H9 (cell line): ENCODE measurements around the gene UBN1. TPM values are rescaled to one million over a fixed set of nuclear protein-coding genes. Genes with fewer than 3 reads are reported as not detected.

Experiments
- DNase-seq: peaks from one replicate; pipeline ENCODE4 v3.0.0-alpha.2; 2017
- H2AFZ ChIP-seq: one replicate; pipeline ENCODE4 v1.6.1; 2013; ENCODE audit warnings: mild to moderate bottlenecking, low read length, control low read depth, moderate library complexity
- H2AK5ac ChIP-seq: 2 replicates; pipeline ENCODE4 v1.6.1; 2013; ENCODE audit warnings: low read length, control low read depth, mixed read lengths; ENCODE audit not compliant: insufficient read length
- H2BK120ac ChIP-seq: one replicate; pipeline ENCODE4 v1.6.1; 2013; ENCODE audit warnings: low read depth, mild to moderate bottlenecking, low read length, control low read depth, inconsistent platforms; ENCODE audit not compliant: poor library complexity, severe bottlenecking
- H2BK12ac ChIP-seq: 2 replicates; pipeline ENCODE4 v1.6.1; 2013; ENCODE audit warnings: low read length, control low read depth, mixed read lengths, low read depth; ENCODE audit not compliant: insufficient read length
- H2BK15ac ChIP-seq: 2 replicates; pipeline ENCODE4 v1.6.1; 2013; ENCODE audit warnings: low read depth, low read length, control low read depth
- H2BK20ac ChIP-seq: one replicate; pipeline ENCODE4 v1.6.1; 2013; ENCODE audit warnings: low read depth, mild to moderate bottlenecking, low read length, control low read depth, inconsistent platforms; ENCODE audit not compliant: poor library complexity, severe bottlenecking
- H2BK5ac ChIP-seq: 2 replicates; pipeline ENCODE4 v1.6.1; 2013; ENCODE audit warnings: low read length, control low read depth, mixed read lengths; ENCODE audit not compliant: insufficient read length
- H3K14ac ChIP-seq: 2 replicates; pipeline ENCODE4 v1.6.1; 2013; ENCODE audit warnings: low read length, control low read depth; ENCODE audit not compliant: insufficient read depth
- H3K18ac ChIP-seq: 2 replicates; pipeline ENCODE4 v1.6.1; 2013; ENCODE audit warnings: low read depth, mild to moderate bottlenecking, mixed read lengths, low read length, control low read depth; ENCODE audit not compliant: insufficient read length
- H3K23ac ChIP-seq: 2 replicates; pipeline ENCODE4 v1.6.1; 2013; ENCODE audit warnings: low read length, control low read depth, mixed read lengths, low read depth; ENCODE audit not compliant: insufficient read length
- H3K23me2 ChIP-seq: 2 replicates; pipeline ENCODE4 v1.6.1; 2013; ENCODE audit warnings: low read depth, mild to moderate bottlenecking, mixed read lengths, low read length, control low read depth; ENCODE audit not compliant: insufficient read length, poor library complexity, severe bottlenecking
- H3K27ac ChIP-seq: 2 replicates; pipeline ENCODE4 v1.5.1; 2013; ENCODE audit warnings: low read length, control low read depth, mixed read lengths, low read depth; ENCODE audit not compliant: insufficient read length
- H3K27me3 ChIP-seq: 2 replicates; pipeline ENCODE4 v1.6.1; 2013; ENCODE audit warnings: low read length, control low read depth, inconsistent platforms; ENCODE audit not compliant: insufficient read depth
- H3K4ac ChIP-seq: 2 replicates; pipeline ENCODE4 v1.6.1; 2013; ENCODE audit warnings: low read depth, mild to moderate bottlenecking, control low read depth, inconsistent platforms, low read length, moderate library complexity
- H3K4me1 ChIP-seq: 2 replicates; pipeline ENCODE4 v1.6.1; 2013; ENCODE audit warnings: low read length, control low read depth, inconsistent platforms; ENCODE audit not compliant: insufficient read depth
- H3K4me2 ChIP-seq: 2 replicates; pipeline ENCODE4 v1.6.1; 2013; ENCODE audit warnings: low read length, control low read depth, mixed read lengths; ENCODE audit not compliant: insufficient read length, insufficient read depth
- H3K56ac ChIP-seq: 2 replicates; pipeline ENCODE4 v1.6.1; 2013; ENCODE audit warnings: low read depth, mild to moderate bottlenecking, mixed read lengths, low read length, control low read depth; ENCODE audit not compliant: insufficient read length
- H3K79me1 ChIP-seq: 2 replicates; pipeline ENCODE4 v1.6.1; 2013; ENCODE audit warnings: low read depth, mild to moderate bottlenecking, moderate library complexity, low read length, control low read depth, inconsistent platforms; ENCODE audit not compliant: insufficient read depth, poor library complexity, severe bottlenecking
- H3K79me2 ChIP-seq: 2 replicates; pipeline ENCODE4 v1.6.1; 2013; ENCODE audit warnings: low read length, control low read depth, inconsistent platforms; ENCODE audit not compliant: insufficient read depth
- H3K9ac ChIP-seq: 2 replicates; pipeline ENCODE4 v1.6.1; 2013; ENCODE audit warnings: low read length, control low read depth, mixed read lengths; ENCODE audit not compliant: insufficient read length; ENCODE audit errors: extremely low read depth
- H3K9me3 ChIP-seq: one replicate; pipeline ENCODE4 v1.6.1; 2013; ENCODE audit warnings: low read depth, low read length, inconsistent platforms; ENCODE audit not compliant: control insufficient read depth
- H3T11ph ChIP-seq: one replicate; pipeline ENCODE4 v1.6.1; 2013; ENCODE audit warnings: mild to moderate bottlenecking, low read length, control low read depth, inconsistent platforms
- H4K20me1 ChIP-seq: one replicate; pipeline ENCODE4 v1.6.1; 2013; ENCODE audit not compliant: control insufficient read depth, insufficient read length, insufficient read depth
- H4K5ac ChIP-seq: 2 replicates; pipeline ENCODE4 v1.6.1; 2013; ENCODE audit warnings: low read depth, mild to moderate bottlenecking, mixed read lengths, low read length, control low read depth; ENCODE audit not compliant: insufficient read length
- H4K8ac ChIP-seq: replicated peaks from 2 replicates; pipeline ENCODE4 v1.6.1; 2013; ENCODE audit warnings: low read length, control low read depth, mixed read lengths, low read depth; ENCODE audit not compliant: insufficient read length
- H4K91ac ChIP-seq: 2 replicates; pipeline ENCODE4 v1.6.1; 2013; ENCODE audit warnings: low read depth, mild to moderate bottlenecking, moderate library complexity, mixed read lengths, low read length, control low read depth; ENCODE audit not compliant: insufficient read length
- H3K27ac Mint-ChIP-seq, 3 experiments: 2 replicates in 2 of 3; 3 replicates in 1 of 3; pipeline ENCODE4 v1.8.0; 2020 to 2021; ENCODE audit warnings: mixed read lengths in 3 of 3, mild to moderate bottlenecking in 1 of 3, moderate library complexity in 1 of 3
- H3K27me3 Mint-ChIP-seq: 2 replicates; pipeline ENCODE4 v1.8.0; 2021; ENCODE audit warnings: low read depth, mild to moderate bottlenecking, moderate library complexity, mixed read lengths
- H3K36me3 Mint-ChIP-seq, 3 experiments: 2 replicates in 2 of 3; 3 replicates in 1 of 3; pipeline ENCODE4 v1.8.0; 2020 to 2021; ENCODE audit warnings: low read depth in 3 of 3, mixed read lengths in 3 of 3; ENCODE audit not compliant: insufficient read depth in 1 of 3
- H3K4me1 Mint-ChIP-seq, 2 experiments: 2 replicates each; pipeline ENCODE4 v1.8.0; 2020; ENCODE audit warnings: mixed read lengths in 2 of 2
- H3K4me3 Mint-ChIP-seq, 2 experiments: 2 replicates in 1 of 2; 3 replicates in 1 of 2; pipeline ENCODE4 v1.8.0; 2020 to 2021; ENCODE audit warnings: mild to moderate bottlenecking in 2 of 2, mixed read lengths in 2 of 2, moderate library complexity in 1 of 2
- H3K9me3 Mint-ChIP-seq, 2 experiments: 2 replicates in 1 of 2; 3 replicates in 1 of 2; pipeline ENCODE4 v1.8.0; 2020; ENCODE audit warnings: mild to moderate bottlenecking in 2 of 2, mixed read lengths in 2 of 2, moderate library complexity in 1 of 2
- WGBS: extraction: QIAGEN DNeasy Blood & Tissue Kit; methylation state at CpG from one replicate; pipeline ENCODE4 v1.1.7; 2013; ENCODE audit warnings: missing lambda C conversion rate, low lambda C conversion rate, mixed read lengths; ENCODE audit not compliant: insufficient read length; ENCODE audit errors: extremely low coverage; 5-methylcytosine and 5-hydroxymethylcytosine counted together
- total RNA-seq: library from RNA; stranded (reverse); gene quantifications from 2 replicates; pipeline ENCODE4 v1.2.1, GENCODE V29; 2021
- TF ChIP-seq, protein P1 (sequence below): fragments of 200-600 bp; sonication (generic); conservative IDR thresholded peaks from 3 replicates; pipeline ENCODE4 v1.8.0; 2021; ENCODE audit warnings: antibody characterized with exemption, mild to moderate bottlenecking

Gene UBN1
- total RNA-seq, 1 experiment from 2014 or later: 55.2 TPM

DNA sequence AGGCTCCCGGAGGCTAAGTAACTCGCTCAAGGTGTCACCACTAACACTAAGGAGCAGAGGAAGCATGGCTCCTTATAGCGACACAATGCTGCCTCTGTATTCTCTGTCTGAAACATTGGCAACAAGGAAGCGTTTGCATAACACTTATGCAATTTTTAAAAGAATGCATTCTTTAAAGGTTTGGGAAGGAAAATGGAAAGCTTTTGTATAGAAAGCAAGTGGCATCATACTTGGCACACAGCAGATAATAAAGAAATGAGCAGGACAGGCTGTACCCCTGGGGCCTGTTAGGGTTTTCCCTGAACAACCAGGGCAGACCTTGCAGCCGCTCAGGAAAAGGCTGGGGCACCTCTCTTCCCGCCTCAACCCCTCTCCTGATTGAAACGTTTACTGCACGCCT lies 52.8 kb downstream of the UBN1 start:
- no peak overlapping the region for H2BK15ac ChIP-seq
- TF ChIP-seq, protein P1, sequence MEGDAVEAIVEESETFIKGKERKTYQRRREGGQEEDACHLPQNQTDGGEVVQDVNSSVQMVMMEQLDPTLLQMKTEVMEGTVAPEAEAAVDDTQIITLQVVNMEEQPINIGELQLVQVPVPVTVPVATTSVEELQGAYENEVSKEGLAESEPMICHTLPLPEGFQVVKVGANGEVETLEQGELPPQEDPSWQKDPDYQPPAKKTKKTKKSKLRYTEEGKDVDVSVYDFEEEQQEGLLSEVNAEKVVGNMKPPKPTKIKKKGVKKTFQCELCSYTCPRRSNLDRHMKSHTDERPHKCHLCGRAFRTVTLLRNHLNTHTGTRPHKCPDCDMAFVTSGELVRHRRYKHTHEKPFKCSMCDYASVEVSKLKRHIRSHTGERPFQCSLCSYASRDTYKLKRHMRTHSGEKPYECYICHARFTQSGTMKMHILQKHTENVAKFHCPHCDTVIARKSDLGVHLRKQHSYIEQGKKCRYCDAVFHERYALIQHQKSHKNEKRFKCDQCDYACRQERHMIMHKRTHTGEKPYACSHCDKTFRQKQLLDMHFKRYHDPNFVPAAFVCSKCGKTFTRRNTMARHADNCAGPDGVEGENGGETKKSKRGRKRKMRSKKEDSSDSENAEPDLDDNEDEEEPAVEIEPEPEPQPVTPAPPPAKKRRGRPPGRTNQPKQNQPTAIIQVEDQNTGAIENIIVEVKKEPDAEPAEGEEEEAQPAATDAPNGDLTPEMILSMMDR: no peak
- H2BK120ac ChIP-seq: no peak overlapping the region
- no peaks in the 10 kb centered on the region for H4K20me1 ChIP-seq
- H2AK5ac ChIP-seq: no peak overlapping the region
- no peak overlapping the region for H3K4me2 ChIP-seq
- Mint-ChIP-seq H3K27me3 (peaks cover 1% of the 10 kb centered on the region; the same call in 1 of the 2 replicates), H3K4me3 (no peak overlapping the region), H3K27ac (no peak overlapping the region), H3K36me3 (peaks cover 8 to 60% (median 44%) of the 10 kb centered on the region in 3 experiments), H3K4me1 (no peaks in the 10 kb centered on the region), H3K9me3 (peaks cover 3 to 6% of the 10 kb centered on the region in 2 experiments; a peak in 2 of 5 replicates)
- H2BK20ac ChIP-seq: no peak overlapping the region
- no peak overlapping the region for H3K23ac ChIP-seq
- no peak overlapping the region for H3K56ac ChIP-seq
- no peak overlapping the region for H4K8ac ChIP-seq
- WGBS: no CpG with 5 or more reads among the region's 8 CpGs
- no peaks in the 10 kb centered on the region for H3K79me1 ChIP-seq
- no peak overlapping the region for H3K14ac ChIP-seq
- no peak overlapping the region for H3T11ph ChIP-seq
- no peaks in the 10 kb centered on the region for H3K79me2 ChIP-seq
- no peaks in the 10 kb centered on the region for H3K9me3 ChIP-seq
- no peak overlapping the region for H2BK5ac ChIP-seq
- no peak overlapping the region for H3K18ac ChIP-seq
- H3K4me1 ChIP-seq: no peaks in the 10 kb centered on the region
- no peaks in the 10 kb centered on the region for H3K23me2 ChIP-seq
- no peaks in the 10 kb centered on the region for H3K27me3 ChIP-seq
- no peak for DNase-seq
- no peak overlapping the region for H3K27ac ChIP-seq
- H4K91ac ChIP-seq: no peak overlapping the region
- H4K5ac ChIP-seq: no peak overlapping the region
- H2BK12ac ChIP-seq: no peak overlapping the region
- no peak overlapping the region for H2AFZ ChIP-seq
- no peak overlapping the region for H3K4ac ChIP-seq
- H3K9ac ChIP-seq: no peak overlapping the region
